Measurements from ENCODE around the gene DZANK1.
"Not testable (repeated sequence)": the region's sequence is repeated elsewhere in the genome, so short reads cannot be mapped to it uniquely, and the experiment has no call there.

The DZANK1 gene

DNA sequence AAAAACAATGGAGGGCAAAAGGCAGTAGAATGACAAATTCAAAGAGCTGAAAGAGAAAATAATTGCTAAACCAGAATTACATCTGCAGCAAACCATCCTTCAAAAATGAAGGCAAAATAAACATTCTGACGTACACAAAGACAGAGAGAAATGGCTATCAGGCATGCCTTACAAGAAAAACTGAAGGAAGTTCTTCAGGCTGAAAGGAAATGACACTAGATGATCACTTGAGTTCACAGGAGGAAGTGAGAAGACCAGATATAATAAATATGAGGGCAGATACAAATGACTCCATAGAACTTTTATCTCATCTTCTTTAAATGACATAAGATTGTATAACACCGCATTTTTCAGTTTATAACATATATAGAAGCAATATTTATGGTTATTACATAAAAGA is 30.0 kb downstream of the DZANK1 start:
- ATAC-seq (no peak), DNase-seq (no peak)

DNA sequence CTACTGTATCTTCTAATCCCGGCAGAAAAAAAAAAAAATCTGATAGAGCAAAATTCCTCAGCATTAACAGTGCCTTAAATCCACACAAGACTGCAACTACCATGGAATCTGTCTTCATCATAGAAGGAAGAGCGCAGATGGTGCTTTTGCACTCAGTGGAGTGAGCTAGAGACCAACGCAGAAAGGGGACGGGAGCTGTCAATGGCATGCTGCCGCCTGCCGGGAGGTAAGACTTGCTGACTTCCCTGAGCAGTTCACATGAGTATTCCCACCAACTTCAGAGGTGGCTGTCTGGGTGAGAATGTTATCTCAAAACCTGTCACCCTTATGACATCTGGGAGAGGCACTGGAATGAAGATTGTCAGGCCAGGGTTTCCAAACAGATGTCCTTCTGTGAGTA is 35.6 kb downstream of the DZANK1 start:
- no peak for ATAC-seq
- no peak for DNase-seq

DNA sequence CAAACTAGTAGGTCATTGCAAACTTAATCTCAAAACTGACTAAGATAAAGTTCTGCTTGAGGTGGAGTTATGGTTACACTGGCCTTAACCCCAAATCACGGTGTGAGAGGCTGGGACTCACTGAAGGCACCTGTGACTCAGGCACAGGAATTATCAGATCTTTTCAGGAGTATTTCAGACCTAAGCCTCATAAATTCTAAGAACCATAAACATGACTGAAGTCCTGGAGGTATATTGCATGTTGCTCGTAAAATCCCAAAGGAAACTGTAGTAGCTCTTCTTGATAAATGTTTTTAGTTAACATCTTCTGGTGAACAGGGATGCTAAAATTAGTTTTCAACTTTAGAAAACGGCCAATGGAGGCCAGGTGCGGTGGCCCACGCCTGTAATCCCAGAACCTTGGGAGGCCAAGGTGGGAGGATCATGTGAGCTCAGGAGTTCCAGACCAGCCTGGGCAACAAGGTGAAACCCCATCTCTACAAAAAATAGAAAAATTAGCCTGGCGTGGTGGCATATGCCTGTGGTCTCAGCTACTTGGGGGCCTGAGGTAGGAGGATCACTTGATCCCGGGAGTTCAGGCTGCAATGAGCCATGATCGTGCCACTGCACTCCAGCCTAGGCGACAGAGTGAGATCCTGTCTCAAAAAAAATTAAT is 36.5 kb downstream of the DZANK1 start:
- no peak for DNase-seq
- ATAC-seq = no peak

DNA sequence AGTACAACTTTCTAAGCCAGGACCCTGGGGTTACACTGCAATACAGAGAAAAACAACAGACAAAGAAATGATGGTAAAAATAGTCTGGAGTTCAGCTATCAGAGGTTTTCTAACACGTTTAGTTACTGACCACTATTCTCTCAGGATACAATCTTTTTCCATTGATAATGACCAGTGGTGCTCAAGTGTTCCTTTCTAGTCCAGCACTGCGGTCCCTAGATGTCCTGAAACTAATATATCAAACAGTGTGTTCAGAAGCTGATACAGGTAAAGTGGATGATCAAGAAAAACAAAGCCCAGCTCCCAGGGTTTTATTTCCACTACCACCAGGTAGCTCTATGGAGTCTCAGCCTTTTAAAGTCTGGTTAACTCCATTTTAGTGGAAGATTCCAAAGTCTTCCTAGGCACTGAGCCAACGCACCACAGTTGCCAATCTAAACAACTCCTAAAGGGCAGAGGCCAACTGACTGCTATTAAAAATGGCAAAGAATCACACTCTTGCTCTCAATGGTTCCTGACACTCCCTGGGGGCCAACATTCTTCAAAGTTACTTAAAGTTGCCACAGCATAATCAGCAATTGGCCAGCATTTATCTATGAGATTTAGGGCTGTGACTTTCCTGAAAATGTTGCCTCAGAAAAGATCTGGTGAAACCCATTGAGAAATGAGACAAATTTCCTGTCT is 38.2 kb downstream of the DZANK1 start:
- ATAC-seq = no peak
- no peak for DNase-seq

DNA sequence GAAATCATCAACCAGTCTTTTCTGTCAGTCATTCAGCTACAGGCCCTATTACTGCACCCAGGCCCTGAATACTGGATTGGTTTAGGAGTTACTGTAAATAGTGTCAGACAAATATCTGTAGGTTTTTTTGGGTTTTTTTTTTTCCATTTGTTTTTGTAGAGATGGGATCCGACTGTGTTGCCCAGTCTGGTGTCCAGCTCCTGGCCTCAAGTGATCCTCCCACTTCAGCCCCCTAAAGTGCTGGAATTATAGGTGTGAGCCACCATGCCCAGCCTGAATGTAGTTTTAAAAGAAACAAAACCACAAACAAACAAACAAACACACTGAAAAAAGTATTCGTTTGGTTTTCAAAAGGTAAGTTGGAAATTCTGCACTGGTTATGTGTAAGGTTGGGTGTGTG is 39.6 kb downstream of the DZANK1 start:
- ATAC-seq = no peak
- DNase-seq = no peak

DNA sequence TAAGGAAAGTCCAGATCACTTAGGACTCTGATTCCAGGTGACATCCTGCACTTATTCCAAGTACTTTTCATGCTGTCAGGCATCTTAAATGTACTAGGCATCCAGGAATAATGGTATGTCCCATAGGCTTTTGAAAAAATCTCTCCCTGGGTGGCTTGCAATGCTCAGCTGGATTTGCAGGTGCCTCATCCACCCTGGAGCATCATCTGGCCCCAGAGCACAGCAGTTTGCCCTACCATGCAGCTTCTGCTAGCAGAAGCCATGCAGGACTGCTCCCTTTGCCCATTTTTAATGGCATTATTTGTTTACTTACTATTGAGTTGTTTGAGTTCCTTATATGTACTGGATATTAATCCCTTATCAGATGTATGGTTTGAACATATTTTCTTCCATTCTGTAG is 45.2 kb downstream of the DZANK1 start:
- DNase-seq (no peak), ATAC-seq (no peak)

DNA sequence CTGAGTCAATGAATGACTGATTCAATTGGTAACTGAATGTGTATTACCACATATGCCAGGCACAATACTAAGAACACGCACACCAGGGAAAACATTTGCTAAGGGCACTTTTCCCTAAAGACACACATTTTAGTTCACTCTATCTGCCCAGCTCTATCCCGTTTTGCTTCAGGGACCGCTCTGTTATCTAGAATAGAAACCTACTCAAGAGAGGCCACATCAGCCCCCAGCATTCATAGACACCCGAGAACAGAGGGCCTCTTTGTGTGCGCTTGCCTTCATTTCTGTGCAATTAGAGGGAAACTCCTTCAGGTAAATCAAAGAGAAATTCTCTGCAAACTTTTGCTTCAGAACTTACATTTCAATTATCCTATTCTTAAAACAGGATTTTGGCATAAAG is 50.3 kb downstream of the DZANK1 start:
- DNase-seq (no peak), ATAC-seq (no peak)

DNA sequence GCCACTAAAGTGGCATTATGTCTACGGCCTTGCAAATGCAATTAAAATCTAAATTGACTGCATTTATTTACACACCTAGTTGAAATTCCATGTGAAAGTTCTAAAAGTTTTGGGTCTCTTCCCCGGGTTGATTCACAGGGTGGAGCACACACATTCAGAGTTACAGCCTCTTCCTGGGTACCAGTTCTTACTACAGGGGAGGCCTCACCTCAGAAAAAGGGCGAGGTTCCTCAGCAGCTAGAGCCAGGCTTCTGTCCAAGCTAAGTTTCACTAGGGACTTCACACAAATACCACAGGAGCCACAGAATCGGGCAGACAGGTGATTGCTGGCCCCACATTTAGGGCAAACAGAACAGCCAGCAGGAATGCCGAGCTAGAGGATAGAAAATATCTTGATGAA is 52.7 kb downstream of the DZANK1 start:
- ATAC-seq = no peak
- DNase-seq = no peak

DNA sequence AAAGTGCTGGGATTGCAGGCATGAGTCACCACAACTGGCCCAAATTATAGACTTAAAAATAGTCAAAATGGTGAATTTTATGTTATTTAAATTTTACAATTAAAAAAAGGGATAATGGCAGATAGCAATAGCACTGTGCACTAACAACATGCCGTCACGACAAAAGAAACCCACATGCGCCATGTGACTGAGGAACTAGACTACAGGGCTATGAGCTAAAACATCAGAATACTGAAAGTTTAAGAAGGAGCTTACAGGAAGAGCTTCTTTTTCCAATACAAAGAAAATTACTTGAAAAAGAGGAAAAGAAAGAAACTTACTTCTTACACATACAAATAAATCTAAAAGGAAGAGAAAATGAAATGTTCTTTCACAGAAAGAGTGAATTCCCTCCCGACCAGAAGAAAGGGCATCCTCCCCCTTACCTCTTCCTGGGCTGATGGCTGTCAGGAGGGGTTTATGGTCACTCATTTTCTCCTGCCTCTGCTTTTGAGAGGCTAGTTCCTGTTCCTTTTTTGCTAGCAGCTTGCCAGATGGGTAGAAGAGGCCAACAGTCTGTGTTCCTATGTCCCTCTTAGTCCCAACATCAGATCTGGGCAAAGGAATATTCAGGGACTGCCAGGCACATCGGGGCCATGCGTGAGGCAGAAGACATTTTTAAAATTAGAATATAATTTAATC is 54.5 kb downstream of the DZANK1 start:
- DNase-seq = no peak
- no peak for ATAC-seq

DNA sequence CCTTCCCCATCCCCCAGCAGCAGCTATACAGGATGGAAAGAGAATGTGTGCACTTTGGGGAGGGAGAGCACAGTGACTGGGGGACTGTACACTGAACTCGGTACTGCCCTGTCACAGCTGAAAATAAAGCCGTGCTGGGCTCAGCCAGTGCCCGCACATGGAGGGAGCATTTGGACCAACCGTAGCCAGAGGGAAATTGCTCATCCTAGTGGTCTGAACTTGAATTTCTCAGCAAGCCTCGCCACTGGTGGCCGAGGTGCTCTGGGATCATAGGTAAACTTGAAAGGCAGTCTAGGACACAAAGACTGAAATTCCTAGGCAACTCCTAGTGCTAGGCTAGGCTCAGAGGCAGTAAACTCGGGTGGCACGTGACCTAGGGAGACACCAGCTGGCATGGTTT is 61.0 kb downstream of the DZANK1 start:
- ATAC-seq (no peak), DNase-seq (no peak)

DNA sequence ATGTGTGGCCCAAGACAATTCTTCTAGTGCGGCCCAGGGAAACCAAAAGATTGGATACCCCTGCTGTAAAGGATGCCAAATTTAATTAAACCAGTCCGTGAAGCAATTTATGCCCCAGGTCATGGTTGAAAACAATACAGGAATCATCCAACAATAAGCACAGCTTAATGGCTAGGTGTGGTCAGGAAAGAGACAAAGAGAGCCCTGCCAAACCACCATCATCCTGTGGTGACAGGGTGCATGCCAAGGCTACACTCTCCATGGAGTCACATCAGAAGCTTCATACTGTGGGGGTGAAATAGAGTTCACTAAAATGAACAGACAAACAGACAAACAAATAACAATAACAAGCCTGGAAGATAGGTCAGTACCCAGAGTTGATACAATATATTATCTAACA is 62.7 kb downstream of the DZANK1 start:
- DNase-seq (no peak), ATAC-seq (no peak)

DNA sequence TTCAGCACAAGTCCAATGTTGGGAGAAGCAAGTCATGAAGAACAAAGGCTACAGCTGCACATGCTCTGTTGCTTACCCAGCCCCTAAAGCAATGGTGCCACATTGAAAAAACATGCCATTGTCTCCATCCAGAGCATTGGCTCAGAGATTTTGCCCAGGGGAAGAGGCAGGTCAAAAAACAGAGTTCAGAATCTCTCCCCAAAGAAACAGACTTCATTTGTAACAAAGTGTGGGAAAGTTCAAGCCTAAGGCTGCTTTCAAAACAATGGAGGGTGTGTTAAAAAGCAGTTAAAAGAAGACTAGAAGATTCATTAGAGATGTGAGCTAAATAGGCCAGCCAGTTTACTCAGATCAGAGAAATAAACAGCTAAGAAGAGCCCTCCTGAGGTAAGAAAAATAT is 63.6 kb downstream of the DZANK1 start:
- no peak for DNase-seq

DNA sequence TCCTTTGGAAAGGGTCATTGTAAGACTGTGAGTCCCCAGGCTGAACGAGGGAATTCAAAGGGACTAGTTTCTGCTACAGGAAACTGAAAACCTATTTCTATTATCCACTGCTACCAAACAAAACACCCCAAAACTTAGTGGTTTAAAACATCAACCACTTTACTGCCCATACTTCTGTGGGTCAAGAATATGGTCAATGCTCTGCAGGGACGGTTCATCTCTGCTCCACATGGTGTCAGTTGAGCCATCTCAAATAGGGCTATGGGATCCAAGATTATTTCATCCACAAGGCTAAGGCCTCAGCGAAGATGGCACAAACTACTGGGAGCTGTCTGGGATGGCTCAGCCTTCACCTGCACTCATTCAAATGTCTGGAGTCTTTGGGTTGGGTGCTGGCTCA is 65.5 kb downstream of the DZANK1 start:
- DNase-seq (no peak), ATAC-seq (no peak)

More for the DNA sequence above, 63.6 kb downstream of the DZANK1 start:
- no peak for ATAC-seq

DNA sequence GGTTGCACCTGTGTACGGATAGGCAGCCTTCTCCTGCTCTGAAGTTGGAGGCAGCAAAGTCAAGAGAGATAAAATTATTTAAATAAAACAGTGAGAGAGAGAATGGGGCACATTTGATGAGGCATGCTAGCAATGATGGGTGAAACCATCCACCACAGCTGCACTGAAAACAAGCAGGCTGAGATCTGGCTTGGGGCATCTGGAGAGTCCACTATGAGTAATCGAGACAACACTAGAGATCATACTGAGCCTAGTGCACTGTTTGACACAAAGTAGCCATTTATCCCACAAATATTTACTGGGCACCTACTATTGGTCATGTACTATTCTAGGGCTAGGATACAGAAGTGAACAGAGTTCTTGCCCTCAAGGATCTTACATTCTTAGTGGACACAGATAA is 66.4 kb downstream of the DZANK1 start:
- no peak for DNase-seq
- no peak for ATAC-seq

DNA sequence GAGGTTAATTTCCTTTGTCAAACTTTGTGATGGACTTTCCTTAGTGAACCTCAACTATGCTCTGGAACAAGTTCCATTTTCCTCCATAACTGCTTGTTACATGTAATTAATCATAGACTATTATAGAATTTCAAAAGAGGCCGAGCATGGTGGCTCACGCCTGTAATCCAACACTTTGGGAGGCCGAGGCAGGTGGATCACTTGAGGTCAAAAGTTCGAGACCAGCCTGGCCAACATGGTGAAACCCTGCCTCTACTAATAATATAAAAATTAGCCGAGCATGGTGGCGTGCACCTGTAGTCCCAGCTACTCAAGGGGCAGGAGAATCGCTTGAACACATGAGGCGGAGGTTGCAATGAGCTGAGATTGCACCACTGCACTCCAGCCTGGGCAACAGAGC is 68.1 kb downstream of the DZANK1 start:
- DNase-seq, ATAC-seq: not testable (repeated sequence)

DNA sequence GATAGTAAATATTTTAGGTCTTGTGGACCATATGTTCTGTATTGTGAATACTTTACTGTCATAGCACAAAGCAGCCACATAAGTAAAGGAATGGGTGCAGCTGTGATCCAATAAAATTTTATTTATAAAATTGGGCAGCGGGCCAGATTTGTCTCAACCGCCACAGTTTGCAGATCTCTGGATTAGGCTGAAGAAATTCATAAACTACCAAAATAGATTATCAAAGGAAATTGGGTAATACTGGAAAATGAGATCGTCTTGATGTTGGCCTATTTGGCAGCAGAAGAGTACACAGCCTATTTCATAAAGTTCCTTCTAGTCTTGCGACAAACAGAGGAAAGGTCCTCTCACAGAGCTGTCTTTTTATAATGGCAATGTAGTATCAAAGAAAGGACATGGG is 69.8 kb downstream of the DZANK1 start:
- no peak for ATAC-seq

DNA sequence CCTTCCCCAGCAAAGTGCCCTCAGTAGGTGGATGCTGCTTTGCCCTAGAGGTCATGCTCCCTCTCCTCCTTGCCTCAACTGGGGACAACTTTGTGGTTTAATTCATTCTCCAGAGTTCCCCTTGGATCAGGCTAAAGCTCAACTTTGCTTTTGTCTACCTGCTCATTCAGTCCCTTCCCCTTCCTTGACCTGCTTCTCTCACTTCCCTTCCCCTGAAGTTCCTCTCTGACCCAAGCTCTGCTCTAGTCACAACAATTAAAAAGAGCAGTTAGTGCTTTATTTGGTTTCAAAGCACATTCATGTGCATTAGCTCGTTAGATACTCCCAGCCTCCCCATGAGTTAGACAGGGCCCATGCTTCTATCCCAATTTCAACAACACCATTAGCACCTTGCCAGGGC is 71.3 kb downstream of the DZANK1 start:
- ATAC-seq (no peak), DNase-seq (no peak)

More for the DNA sequence above, 69.8 kb downstream of the DZANK1 start:
- DNase-seq = no peak

DNA sequence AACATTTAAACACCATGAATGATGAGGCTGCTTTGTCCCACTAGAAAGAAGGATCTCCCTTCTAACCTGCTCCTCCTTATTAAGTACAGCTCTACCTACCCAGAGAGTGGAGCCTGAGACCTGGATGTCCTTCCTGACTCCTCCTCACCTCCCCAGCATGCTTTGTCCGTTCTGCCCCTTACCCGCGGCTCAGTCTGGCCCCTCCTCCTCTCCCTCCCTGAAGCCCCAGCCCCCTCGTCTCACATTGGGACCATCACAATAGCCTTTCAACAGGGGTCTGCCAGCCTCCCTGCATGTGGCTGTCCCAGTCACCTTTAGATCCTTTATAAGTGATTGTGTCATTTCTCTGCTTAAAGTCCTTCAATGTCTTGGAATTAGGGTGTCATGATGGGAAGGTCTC is 72.5 kb downstream of the DZANK1 start:
- no peak for DNase-seq
- ATAC-seq = no peak

DNA sequence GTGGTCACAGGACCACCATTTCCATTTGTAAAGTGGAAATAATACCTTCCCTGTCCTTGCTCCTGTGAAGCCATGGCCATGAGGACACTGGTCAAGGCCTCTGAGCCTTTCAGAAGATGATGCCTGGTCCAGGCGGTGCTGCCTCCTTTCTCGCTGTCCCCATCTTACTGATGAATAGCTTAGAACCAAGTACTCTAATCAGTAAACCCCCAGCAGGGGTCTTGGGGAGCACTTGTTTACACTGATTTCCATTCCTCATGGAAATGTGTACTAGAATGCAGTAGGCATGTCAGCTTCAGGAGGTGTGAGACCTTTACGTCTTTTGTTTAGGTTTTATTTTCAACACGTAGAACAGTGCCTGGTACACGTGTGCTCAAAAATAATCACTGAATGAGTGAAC is 75.1 kb downstream of the DZANK1 start:
- ATAC-seq (no peak), DNase-seq (no peak)

DNA sequence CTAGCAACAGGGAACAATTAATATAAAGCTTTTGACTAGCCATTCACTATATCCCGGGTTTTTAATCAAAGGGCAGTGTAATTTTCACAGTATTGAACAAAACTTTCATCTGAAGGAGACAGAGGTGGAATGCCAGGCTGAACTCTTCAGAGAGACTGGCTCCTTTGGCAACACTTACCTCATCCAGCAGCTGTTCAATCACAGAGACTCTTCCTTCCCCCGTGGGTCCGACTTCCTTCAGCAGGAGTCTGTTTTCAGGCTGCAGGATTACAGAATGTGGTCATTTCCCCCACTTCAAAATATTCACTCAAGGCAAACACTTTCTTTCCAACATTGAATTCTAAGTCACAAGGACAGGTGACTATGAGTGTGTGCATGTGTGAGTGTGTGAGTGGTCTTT is 76.6 kb downstream of the DZANK1 start:
- DNase-seq = no peak

DNA sequence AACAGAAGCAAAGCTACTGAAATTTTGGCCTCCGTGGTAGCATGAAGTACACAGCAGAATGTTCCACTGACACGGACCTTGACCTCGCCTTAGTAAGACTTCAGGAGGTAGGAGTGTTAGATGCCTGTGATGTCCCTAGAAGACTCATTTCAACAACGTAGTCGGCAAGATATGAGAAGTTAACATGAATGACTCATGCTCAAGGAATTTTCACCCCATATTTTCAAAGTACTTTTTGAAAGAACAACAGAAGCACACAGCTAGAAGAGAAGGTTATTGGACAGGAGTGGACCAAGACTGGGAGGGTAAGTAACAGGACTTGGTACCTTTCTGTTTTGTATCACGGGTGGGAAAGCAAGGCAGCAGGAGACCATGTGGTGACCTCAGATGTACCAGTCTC is 78.0 kb downstream of the DZANK1 start:
- DNase-seq (no peak), ATAC-seq (no peak)

More for the DNA sequence above, 76.6 kb downstream of the DZANK1 start:
- no peak for ATAC-seq

DNA sequence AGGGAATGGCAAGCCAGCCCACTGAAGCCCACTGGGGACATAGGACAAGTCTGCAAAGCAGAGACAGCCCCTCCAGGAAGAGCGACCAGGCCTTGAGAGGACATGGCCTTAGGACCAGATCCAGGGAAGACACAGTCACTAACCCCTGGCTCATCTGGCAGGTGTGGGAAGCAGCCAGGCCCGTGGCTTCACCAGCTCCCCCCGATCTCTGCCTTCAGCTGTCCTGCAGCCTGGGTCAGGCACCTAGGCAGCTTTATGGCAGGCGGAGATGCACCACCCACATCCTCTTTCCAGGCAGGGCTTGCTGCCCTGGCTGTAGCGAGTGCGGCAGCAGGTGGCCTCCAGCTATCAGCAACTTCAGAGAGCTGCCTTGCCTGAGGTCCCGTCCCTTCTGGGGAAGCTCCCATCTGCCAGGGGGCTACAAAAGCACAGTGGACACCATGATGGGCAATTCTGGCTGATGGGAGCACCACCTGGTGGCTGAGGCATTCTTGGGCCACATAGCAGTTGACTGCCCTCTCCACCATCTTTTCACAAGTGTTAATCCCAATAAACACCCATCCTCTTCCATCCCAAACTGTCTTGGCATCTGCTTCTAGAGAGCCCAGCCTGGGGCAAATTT is 85.8 kb downstream of the DZANK1 start:
- DNase-seq (no peak), ATAC-seq (no peak)

DNA sequence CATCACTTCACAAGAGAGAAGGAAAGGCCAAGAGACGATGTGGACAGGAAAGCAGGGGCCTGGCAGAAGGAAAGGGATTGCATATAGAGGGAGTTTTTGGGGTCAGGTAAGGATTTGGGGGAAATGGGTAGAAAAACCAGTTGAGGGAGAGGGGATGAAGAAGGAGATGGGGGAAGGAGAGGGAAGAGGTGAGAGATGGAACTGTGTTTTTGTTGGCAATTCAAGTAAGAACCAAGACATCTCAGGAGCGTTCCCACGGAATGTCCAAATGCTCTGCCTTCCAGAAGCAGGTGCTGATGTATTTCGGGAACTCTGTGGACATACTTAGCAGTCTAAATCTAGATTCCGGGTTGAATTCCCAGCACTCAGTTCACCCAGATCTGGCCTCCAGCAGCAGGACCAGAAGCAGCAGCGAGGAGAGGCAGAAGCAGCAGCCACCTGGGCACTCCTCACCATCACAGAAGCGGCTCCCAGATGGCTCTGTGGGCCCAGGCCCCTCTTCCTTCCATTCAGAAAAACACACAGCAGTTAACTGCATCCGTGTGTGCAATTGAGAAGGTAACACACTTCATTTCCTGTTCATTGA is 88.8 kb downstream of the DZANK1 start:
- ATAC-seq = no peak
- DNase-seq = no peak

All from stimulated activated naive CD8-positive, alpha-beta T cell treated with anti-CD3 and anti-CD28 coated beads, Interleukin-15, Interleukin-2, amounts not matched to agents 100 U/mL and 50 U/mL, for 24 hours (primary cell).